ENCODE measurements around the gene TMEM151A.
A peak's percentile ranks its signal among the peaks of the same experiment; 100 is the strongest.

TMEM151A gene

GRCh38 chr11:66338276-66339161 is 46.8 kb downstream of the TMEM151A start:
- no peak for DNase-seq

DNA sequence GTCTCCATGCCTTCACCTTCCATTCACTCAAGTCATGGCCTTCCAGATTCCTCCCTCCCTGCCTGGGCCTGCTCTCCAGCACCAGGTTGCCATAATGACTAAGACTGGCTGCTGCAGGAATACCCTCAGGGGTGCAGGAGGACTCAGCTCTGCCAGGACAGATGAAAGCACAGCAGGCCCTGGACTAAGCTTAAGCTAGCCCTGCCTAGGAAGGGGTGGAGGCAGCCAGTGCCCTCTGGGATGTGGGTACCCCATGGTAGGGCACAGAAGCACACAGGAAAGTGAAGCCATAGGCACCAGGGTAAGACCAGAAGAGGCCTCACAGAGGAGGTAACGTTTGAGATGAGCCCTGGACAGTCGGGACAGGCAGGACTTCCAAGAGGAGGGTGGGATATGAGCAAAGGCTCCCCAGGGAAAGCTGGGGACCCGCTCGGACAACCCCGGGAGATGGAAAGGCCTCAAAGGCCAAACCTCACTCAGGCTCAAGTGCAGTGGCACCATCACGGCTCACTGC is 47.5 kb downstream of the TMEM151A start:
- DNase-seq = no peak

DNA sequence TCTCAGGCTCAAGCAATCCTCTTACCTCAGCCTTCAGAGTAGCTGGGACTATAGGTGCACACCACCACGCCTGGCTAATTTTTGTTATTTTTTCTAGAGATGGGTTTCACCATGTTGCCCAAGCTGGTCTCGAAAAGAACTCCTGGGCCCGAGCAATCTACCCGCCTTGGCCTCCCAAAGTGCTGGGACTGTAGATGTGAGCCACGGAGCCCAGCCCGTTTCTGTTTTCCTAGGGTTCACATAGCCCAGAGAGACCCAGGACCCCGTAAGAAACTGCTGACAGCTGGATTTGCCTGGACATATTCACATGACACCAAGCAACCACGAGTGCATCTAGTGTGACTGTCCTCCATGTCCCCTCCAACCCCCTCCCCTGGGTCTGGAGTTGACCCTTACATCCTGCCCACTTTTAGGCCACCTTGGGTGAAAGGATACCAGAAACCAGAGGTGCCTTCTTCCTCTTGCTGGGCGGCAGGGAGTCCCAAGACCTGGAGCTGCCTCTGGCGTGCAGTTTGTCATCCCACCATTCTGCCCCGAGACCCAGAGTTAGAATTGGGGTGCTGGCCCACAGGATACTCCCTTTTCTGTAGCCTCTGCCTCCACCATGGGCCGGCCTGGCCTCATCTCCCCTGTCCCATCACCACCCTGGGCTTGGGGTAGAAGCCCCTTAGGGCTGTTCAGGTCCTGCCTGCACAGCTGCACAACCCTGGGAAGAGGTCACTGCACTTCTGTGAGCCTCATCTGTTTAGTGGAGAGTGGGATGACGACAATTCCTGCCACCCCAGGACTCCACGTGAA is 48.2 kb downstream of the TMEM151A start:
- DNase-seq = no peak

- no peak for DNase-seq
Observed at GRCh38 chr11:66340596-66341501, 49.2 kb downstream of the TMEM151A start.

- no peak for DNase-seq
Observed at GRCh38 chr11:66341502-66342126, 49.9 kb downstream of the TMEM151A start.

- no peak for DNase-seq
Observed at GRCh38 chr11:66343176-66343575, 51.5 kb downstream of the TMEM151A start.

DNA sequence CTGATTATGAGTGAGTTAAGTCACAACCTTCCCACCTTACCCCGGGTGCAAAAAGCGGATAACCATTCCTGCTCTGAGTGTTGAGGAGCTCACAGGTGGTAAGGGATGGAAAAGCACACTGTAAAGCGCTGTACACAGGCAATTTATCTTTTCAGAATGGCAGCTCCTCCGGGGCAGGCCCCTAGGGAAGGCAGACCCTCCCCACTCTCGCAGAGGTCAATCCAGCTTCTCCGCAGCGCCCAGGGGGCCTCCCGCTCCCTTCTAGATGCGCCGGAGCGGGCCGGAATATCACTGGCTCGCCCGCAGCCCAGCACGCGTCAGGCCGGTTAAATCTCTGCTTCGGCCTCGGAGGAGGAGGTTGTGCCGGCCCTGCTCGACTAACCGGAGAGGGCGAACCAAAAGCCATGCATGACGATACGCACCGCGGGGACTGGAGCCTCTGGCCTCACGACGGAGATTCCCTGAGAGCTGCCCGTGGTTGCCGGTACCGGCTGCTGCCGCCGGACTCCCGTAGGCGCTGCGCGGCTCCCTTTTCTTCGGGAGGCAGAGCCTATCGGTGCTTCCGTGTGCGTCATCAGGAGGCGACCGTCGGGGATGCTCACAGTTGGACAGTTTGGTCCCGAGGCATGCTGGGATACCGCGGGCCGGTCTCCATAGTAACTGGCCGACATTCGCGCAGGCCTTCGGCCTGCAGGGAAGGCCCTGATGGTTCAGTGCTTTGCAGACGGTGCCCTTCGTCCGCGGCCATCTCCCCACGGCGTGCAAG is 53.0 kb downstream of the TMEM151A start, which contains the start of gene BRMS1:
Gene BRMS1, minus strand, starts transcription at position 555 of the 766 bp plus-strand sequence. CDS start 2,870 bp downstream, outside the sequence.
- peak; percentile 93 to 96 for DNase-seq

- no peak for DNase-seq
Observed at GRCh38 chr11:66345316-66345649, 53.6 kb downstream of the TMEM151A start.
